ENCODE measurements around the gene ABHD6.

DNA sequence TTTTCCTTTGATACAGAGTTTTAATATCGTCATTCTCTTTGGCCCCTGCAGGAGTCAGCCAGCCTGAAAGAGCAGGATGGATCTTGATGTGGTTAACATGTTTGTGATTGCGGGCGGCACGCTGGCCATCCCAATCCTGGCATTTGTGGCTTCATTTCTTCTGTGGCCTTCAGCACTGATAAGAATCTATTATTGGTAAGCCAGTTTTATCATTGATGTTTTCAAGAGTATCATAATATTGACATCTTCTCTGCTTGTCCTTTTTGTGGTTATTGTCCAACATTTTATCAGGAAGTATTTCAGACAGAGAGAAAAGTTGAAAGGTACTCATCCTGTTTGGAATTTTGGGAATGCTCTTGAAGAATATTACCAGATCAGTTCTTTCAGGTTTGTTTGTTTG lies 18.9 kb downstream of the ABHD6 start:
- no peak for TF ChIP-seq GATA2 (IDR thresholded peaks at IDR 0.05; ENCODE audit: low read depth, low read length)
- no peak for TF ChIP-seq GATA3 (IDR thresholded peaks at IDR 0.05; ENCODE audit: low read depth, low read length)
